Epithelial cell of esophagus (primary cell): Measurements from ENCODE around the gene PCDHGA1.
"Not testable (repeated sequence)": the region's sequence is repeated elsewhere in the genome, so short reads cannot be mapped to it uniquely, and the experiment has no call there.

ENCODE experiments used
- DNase-seq: peaks from one replicate; pipeline ENCODE4 v3.0.0; 2010; ENCODE audit warnings: low read depth
- H3K4me3 ChIP-seq: 2 replicates; pipeline ENCODE4 v1.5.1; 2011; ENCODE audit warnings: mild to moderate bottlenecking, low read length, control low read depth
- TF ChIP-seq, protein P1 (sequence below): IDR thresholded peaks from 2 replicates; pipeline ENCODE4 v1.5.1; 2011; ENCODE audit warnings: low read depth, mild to moderate bottlenecking, low read length, control low read depth, inconsistent platforms; ENCODE audit not compliant: insufficient read depth; ENCODE audit errors: missing control alignments

PCDHGA1 gene

DNA sequence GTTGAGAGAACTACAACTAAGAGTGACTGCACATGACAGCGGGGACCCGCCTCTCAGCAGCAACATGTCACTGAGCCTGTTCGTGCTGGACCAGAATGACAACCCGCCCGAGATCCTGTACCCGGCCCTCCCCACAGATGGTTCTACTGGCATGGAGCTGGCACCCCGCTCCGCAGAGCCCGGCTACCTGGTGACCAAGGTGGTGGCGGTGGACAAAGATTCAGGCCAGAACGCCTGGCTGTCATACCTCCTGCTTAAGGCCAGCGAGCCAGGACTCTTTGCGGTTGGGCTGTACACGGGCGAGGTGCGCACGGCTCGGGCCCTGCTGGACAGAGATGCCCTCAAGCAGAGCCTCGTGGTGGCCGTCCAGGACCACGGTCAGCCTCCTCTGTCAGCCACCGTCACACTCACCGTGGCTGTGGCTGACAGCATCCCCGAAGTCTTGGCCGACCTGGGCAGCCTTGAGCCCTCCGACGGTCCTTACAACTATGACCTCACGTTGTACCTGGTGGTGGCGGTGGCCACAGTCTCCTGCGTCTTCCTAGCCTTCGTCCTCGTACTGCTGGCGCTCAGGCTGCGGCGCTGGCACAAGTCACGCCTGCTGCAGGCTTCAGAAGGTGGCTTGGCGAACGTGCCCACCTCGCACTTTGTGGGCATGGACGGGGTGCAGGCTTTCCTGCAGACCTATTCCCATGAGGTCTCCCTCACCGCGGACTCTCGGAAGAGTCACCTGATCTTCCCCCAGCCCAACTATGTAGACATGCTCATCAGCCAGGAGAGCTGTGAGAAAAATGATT lies 54.4 kb downstream of the PCDHGA1 start:
- TF ChIP-seq, protein P1, sequence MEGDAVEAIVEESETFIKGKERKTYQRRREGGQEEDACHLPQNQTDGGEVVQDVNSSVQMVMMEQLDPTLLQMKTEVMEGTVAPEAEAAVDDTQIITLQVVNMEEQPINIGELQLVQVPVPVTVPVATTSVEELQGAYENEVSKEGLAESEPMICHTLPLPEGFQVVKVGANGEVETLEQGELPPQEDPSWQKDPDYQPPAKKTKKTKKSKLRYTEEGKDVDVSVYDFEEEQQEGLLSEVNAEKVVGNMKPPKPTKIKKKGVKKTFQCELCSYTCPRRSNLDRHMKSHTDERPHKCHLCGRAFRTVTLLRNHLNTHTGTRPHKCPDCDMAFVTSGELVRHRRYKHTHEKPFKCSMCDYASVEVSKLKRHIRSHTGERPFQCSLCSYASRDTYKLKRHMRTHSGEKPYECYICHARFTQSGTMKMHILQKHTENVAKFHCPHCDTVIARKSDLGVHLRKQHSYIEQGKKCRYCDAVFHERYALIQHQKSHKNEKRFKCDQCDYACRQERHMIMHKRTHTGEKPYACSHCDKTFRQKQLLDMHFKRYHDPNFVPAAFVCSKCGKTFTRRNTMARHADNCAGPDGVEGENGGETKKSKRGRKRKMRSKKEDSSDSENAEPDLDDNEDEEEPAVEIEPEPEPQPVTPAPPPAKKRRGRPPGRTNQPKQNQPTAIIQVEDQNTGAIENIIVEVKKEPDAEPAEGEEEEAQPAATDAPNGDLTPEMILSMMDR, result no peak
- DNase-seq, result no peak
- no peak overlapping the region for H3K4me3 ChIP-seq

DNA sequence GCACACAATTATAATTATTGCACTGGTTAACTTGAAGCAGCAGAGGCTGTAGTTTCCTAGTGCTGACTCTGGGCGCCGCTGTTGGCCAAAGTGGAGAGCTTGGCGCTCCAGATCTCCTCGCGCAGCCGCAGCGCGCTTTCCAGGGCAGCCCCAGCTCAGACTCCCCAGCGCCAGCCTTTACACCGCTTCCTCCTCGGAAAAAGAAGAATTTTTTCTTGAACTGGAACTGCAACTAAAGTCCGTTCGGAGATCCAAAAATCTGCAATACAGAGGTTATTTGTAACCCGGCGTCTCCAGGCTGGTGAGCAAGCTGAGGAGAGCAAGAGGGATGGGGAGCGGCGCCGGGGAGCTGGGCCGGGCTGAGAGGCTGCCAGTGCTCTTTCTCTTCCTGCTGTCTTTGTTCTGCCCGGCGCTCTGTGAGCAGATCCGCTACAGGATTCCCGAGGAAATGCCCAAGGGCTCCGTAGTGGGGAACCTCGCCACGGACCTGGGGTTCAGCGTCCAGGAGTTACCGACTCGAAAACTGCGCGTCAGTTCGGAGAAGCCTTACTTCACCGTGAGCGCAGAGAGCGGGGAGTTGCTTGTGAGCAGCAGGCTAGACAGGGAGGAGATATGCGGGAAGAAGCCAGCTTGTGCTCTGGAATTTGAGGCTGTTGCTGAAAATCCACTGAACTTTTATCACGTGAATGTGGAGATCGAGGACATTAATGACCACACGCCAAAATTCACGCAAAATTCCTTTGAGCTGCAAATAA lies 57.4 kb downstream of the PCDHGA1 start, which contains the start of gene PCDHGB4:
PCDHGB4 (plus strand) TSS at position 142 of the 755 bp plus-strand sequence; CDS start at position 329, 187 bp downstream.
- H3K4me3 ChIP-seq, result peak within 1 kb of the TSS; percentile 35
- TF ChIP-seq, protein P1, result peak; percentile 59
- peak; percentile 48 for DNase-seq

DNA sequence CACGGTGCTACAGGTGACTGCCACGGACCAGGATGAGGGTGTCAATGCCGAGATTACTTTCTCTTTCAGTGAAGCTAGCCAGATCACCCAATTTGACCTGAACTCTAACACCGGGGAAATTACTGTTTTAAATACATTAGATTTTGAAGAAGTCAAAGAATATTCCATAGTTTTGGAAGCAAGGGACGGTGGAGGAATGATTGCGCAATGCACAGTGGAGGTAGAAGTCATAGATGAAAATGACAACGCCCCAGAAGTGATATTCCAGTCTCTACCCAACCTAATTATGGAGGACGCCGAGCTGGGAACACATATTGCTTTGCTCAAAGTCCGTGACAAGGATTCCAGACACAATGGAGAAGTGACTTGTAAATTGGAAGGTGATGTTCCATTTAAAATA lies 58.3 kb downstream of the PCDHGA1 start:
- TF ChIP-seq, protein P1, result no peak
- no peak overlapping the region for H3K4me3 ChIP-seq

DNA sequence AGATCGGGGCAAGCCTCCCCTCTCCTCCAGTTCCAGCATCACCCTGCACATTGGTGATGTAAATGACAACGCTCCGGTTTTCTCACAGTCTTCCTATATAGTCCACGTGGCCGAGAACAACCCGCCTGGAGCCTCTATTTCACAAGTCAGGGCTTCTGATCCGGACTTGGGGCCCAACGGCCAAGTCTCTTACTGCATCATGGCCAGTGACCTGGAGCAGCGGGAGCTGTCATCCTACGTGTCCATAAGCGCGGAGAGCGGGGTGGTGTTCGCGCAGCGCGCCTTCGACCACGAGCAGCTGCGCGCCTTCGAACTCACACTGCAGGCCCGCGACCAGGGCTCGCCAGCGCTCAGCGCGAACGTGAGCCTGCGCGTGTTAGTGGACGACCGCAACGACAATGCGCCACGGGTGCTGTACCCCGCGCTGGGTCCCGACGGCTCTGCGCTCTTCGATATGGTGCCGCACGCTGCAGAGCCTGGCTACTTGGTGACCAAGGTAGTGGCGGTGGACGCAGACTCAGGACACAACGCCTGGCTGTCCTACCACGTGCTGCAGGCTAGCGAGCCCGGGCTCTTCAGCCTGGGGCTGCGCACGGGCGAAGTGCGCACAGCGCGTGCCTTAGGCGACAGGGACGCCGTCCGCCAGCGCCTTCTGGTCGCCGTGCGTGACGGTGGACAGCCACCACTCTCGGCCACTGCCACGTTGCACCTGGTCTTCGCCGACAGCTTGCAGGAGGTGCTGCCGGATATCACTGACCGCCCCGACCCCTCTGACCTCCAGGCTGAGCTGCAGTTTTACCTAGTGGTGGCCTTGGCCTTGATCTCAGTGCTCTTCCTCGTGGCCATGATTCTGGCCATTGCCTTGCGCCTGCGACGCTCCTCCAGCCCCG lies 59.1 kb downstream of the PCDHGA1 start:
- TF ChIP-seq, protein P1, result no peak
- DNase-seq, result no peak
- H3K4me3 ChIP-seq, result no peak overlapping the region

More for the DNA sequence above, 58.3 kb downstream of the PCDHGA1 start:
- no peak for DNase-seq

DNA sequence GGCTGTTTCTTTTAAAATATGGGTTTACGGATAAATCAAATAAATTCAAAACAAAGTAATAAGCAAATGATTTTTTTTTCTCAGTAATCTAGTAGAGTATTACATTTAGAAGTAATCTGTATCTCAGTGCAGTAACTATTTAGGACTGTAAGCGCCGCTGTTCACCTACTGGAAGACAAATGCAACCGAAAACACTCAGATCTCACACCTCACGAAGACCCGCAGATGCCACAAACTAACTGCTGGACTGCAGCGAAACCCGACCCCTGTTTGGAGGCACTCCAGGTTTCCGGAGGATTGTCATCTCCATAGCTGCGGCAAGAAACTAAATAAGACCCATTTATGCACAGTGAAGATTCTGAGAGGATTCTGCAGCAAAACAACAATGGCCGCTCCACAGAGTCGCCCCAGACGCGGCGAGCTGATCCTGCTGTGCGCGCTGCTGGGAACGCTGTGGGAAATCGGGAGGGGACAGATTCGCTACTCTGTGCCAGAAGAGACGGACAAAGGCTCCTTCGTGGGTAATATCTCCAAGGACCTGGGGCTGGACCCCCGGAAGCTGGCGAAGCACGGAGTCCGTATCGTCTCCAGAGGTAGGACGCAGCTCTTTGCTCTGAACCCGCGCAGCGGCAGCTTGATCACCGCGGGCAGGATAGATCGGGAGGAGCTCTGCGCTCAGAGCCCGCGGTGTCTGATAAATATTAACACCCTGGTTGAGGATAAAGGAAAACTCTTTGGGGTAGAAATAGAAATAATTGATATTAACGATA lies 62.3 kb downstream of the PCDHGA1 start, which contains the start of gene PCDHGA8:
PCDHGA8 (plus strand) TSS at position 205 of the 770 bp plus-strand sequence; CDS start at position 386, 181 bp downstream.
- DNase-seq, result no peak
- no peak within 1 kb of the TSS for H3K4me3 ChIP-seq
- TF ChIP-seq, protein P1, result no peak

DNA sequence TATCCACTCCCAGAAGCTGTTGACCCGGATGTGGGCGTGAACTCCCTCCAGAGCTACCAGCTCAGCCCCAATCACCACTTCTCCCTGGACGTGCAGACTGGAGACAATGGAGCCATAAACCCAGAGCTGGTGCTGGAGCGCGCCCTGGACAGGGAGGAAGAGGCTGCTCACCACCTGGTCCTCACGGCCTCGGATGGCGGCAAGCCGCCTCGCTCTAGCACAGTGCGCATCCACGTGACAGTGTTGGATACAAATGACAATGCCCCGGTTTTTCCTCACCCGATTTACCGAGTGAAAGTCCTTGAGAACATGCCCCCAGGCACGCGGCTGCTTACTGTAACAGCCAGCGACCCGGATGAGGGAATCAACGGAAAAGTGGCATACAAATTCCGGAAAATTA lies 63.0 kb downstream of the PCDHGA1 start:
- no peak overlapping the region for H3K4me3 ChIP-seq
- DNase-seq, result no peak
- TF ChIP-seq, protein P1, result no peak

DNA sequence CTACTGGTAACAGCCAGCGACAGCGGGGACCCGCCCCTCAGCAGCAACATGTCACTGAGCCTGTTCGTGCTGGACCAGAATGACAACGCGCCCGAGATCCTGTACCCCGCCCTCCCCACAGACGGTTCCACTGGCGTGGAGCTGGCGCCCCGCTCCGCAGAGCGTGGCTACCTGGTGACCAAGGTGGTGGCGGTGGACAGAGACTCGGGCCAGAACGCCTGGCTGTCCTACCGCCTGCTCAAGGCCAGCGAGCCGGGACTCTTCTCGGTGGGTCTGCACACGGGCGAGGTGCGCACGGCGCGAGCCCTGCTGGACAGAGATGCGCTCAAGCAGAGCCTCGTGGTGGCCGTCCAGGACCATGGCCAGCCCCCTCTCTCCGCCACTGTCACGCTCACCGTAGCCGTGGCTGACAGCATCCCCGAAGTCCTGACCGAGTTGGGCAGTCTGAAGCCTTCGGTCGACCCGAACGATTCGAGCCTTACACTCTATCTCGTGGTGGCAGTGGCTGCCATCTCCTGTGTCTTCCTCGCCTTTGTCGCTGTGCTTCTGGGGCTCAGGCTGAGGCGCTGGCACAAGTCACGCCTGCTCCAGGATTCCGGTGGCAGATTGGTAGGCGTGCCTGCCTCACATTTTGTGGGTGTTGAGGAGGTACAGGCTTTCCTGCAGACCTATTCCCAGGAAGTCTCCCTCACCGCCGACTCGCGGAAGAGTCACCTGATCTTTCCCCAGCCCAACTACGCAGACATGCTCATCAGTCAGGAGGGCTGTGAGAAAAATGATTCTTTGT lies 64.3 kb downstream of the PCDHGA1 start:
- not testable (repeated sequence) for DNase-seq, H3K4me3 ChIP-seq
